IPS-20b (cell line): ENCODE measurements around the gene PDE8A.

ENCODE experiments used
- H3K27ac ChIP-seq: one replicate; pipeline ENCODE4 v1.5.1; 2013; ENCODE audit warnings: low read length
- H3K27me3 ChIP-seq: 2 replicates; pipeline ENCODE4 v1.6.1; 2013; ENCODE audit warnings: mild to moderate bottlenecking, low read length, inconsistent platforms; ENCODE audit not compliant: insufficient read depth
- H3K36me3 ChIP-seq: 2 replicates; pipeline ENCODE4 v1.6.1; 2013; ENCODE audit warnings: low read depth, mild to moderate bottlenecking, inconsistent platforms, low read length, moderate library complexity; ENCODE audit not compliant: insufficient read depth
- H3K4me1 ChIP-seq: 2 replicates; pipeline ENCODE4 v1.6.1; 2013; ENCODE audit warnings: mild to moderate bottlenecking, control low read depth, inconsistent platforms, low read length, moderate library complexity; ENCODE audit not compliant: insufficient read depth
- H3K4me3 ChIP-seq: 2 replicates; pipeline ENCODE4 v1.5.1; 2013; ENCODE audit warnings: mild to moderate bottlenecking, low read length, inconsistent platforms
- H3K9ac ChIP-seq: 2 replicates; pipeline ENCODE4 v1.6.1; 2013; ENCODE audit warnings: low read depth, mild to moderate bottlenecking, inconsistent platforms, low read length, moderate library complexity
- H3K9me3 ChIP-seq: 2 replicates; pipeline ENCODE4 v1.6.1; 2013; ENCODE audit warnings: mild to moderate bottlenecking, low read depth, low read length, inconsistent platforms; ENCODE audit not compliant: insufficient read depth

Gene PDE8A

GRCh38 chr15:84949845-84950569 lies 31.6 kb upstream of the PDE8A start:
- no peak overlapping the region for H3K9ac ChIP-seq
- no peaks in the 10 kb centered on the region for H3K36me3 ChIP-seq
- H3K4me3 ChIP-seq: no peak overlapping the region
- no peaks in the 10 kb centered on the region for H3K4me1 ChIP-seq
- H3K27me3 ChIP-seq: no peaks in the 10 kb centered on the region
- no peaks in the 10 kb centered on the region for H3K9me3 ChIP-seq
- no peak overlapping the region for H3K27ac ChIP-seq

- no peak overlapping the region for H3K4me3 ChIP-seq
- no peak overlapping the region for H3K9ac ChIP-seq
- H3K4me1 ChIP-seq: peaks cover 2% of the 10 kb centered on the region; the same call in 1 of the 2 replicates
- no peaks in the 10 kb centered on the region for H3K27me3 ChIP-seq
- H3K27ac ChIP-seq: no peak overlapping the region
- H3K36me3 ChIP-seq: no peaks in the 10 kb centered on the region
- no peaks in the 10 kb centered on the region for H3K9me3 ChIP-seq
Observed at GRCh38 chr15:84950570-84951111, 31.0 kb upstream of the PDE8A start.

DNA sequence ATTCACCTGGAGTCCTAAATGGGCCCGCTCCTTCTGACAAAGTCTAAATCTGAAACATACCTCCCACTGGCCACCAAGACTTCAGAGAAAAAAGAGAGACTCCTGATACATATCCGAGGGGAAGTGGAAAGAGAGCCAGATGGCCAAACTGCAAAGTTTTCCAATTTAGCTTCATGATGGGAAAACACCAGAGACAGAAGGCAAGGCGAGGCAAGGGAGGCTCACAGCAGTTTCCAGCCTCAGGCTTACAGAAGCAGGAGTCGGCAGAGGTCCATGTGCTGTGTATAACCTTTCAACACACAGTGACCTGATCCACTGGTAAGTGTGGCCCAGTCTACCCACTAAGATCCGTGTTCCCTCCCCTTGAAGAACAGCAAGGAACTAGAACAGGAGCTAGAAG lies 29.9 kb upstream of the PDE8A start:
- Histone ChIP-seq H3K9ac (no peak overlapping the region), H3K4me1 (peaks cover 6% of the 10 kb centered on the region; the same call in 1 of the 2 replicates), H3K27me3 (no peaks in the 10 kb centered on the region), H3K4me3 (no peak overlapping the region), H3K27ac (no peak overlapping the region), H3K9me3 (no peaks in the 10 kb centered on the region), H3K36me3 (no peaks in the 10 kb centered on the region)

- Histone ChIP-seq H3K9ac (no peak overlapping the region), H3K36me3 (no peaks in the 10 kb centered on the region), H3K27ac (no peak overlapping the region), H3K9me3 (no peaks in the 10 kb centered on the region), H3K4me3 (no peak overlapping the region), H3K4me1 (peaks cover 6% of the 10 kb centered on the region; the same call in 1 of the 2 replicates), H3K27me3 (no peaks in the 10 kb centered on the region)
Observed at GRCh38 chr15:84953136-84953535, 28.5 kb upstream of the PDE8A start.

- H3K27me3 ChIP-seq: no peaks in the 10 kb centered on the region
- no peak overlapping the region for H3K4me3 ChIP-seq
- H3K9ac ChIP-seq: no peak overlapping the region
- peaks cover 6% of the 10 kb centered on the region; the same call in 1 of the 2 replicates for H3K4me1 ChIP-seq
- H3K36me3 ChIP-seq: no peaks in the 10 kb centered on the region
- H3K27ac ChIP-seq: no peak overlapping the region
- no peaks in the 10 kb centered on the region for H3K9me3 ChIP-seq
Observed at GRCh38 chr15:84953726-84954125, 27.9 kb upstream of the PDE8A start.

- Histone ChIP-seq H3K9ac (no peak overlapping the region), H3K27me3 (no peaks in the 10 kb centered on the region)
Observed at GRCh38 chr15:84955089-84955848, 26.4 kb upstream of the PDE8A start.

GRCh38 chr15:84956199-84956598 lies 25.5 kb upstream of the PDE8A start:
- no peaks in the 10 kb centered on the region for H3K9me3 ChIP-seq
- no peaks in the 10 kb centered on the region for H3K27me3 ChIP-seq
- no peak overlapping the region for H3K9ac ChIP-seq
- no peak overlapping the region for H3K27ac ChIP-seq
- no peaks in the 10 kb centered on the region for H3K36me3 ChIP-seq
- no peak overlapping the region for H3K4me3 ChIP-seq
- peaks cover 10% of the 10 kb centered on the region; the same call in 1 of the 2 replicates for H3K4me1 ChIP-seq

More at GRCh38 chr15:84955089-84955848, 26.4 kb upstream of the PDE8A start:
- no peak overlapping the region for H3K4me3 ChIP-seq
- peaks cover 6% of the 10 kb centered on the region; the same call in 1 of the 2 replicates for H3K4me1 ChIP-seq
- H3K9me3 ChIP-seq: no peaks in the 10 kb centered on the region
- H3K27ac ChIP-seq: no peak overlapping the region
- H3K36me3 ChIP-seq: no peaks in the 10 kb centered on the region

GRCh38 chr15:84960391-84961113 lies 21.1 kb upstream of the PDE8A start:
- no peaks in the 10 kb centered on the region for H3K27me3 ChIP-seq
- no peaks in the 10 kb centered on the region for H3K9me3 ChIP-seq
- H3K4me1 ChIP-seq: peaks cover 9% of the 10 kb centered on the region; the same call in 1 of the 2 replicates
- H3K36me3 ChIP-seq: no peaks in the 10 kb centered on the region
- H3K4me3 ChIP-seq: no peak overlapping the region
- peak overlapping the region; percentile 30; the same call in 1 of the 2 replicates for H3K9ac ChIP-seq
- H3K27ac ChIP-seq: no peak overlapping the region

- Histone ChIP-seq H3K27ac (no peak overlapping the region), H3K4me1 (peaks cover 5% of the 10 kb centered on the region; the same call in 1 of the 2 replicates), H3K9ac (peak overlapping the region; percentile 17; the same call in 1 of the 2 replicates), H3K27me3 (no peaks in the 10 kb centered on the region), H3K9me3 (peaks cover under 1% of the 10 kb centered on the region; the same call in 1 of the 2 replicates), H3K36me3 (no peaks in the 10 kb centered on the region), H3K4me3 (no peak overlapping the region)
Observed at GRCh38 chr15:84961114-84961452, 20.6 kb upstream of the PDE8A start.

DNA sequence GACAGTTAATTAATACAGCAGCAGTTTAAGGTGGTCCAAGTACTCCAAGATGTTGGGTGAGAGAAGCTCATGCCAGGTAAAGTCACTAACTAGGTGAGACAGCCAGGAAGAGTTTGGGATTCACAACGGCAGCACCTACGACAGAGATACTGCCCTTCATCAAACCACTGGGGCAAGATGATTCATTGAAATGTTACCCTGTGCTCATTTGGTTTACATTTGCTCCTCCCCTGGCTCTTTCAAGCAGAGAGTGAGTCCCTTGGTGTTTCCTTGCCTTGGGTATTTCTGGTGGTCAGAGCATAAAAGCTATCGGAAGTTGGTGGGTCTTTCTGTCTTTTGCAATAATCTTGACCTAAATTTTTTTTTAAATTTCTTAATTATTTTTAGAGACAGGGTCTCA lies 19.9 kb upstream of the PDE8A start:
- no peaks in the 10 kb centered on the region for H3K27me3 ChIP-seq
- H3K27ac ChIP-seq: no peak overlapping the region
- H3K36me3 ChIP-seq: no peaks in the 10 kb centered on the region
- no peak overlapping the region for H3K4me3 ChIP-seq
- peaks cover 6% of the 10 kb centered on the region for H3K9me3 ChIP-seq
- peaks cover 5% of the 10 kb centered on the region; the same call in 1 of the 2 replicates for H3K4me1 ChIP-seq
- no peak overlapping the region for H3K9ac ChIP-seq

- Histone ChIP-seq H3K27me3 (no peaks in the 10 kb centered on the region), H3K4me1 (peaks cover 9% of the 10 kb centered on the region; the same call in 1 of the 2 replicates), H3K4me3 (no peak overlapping the region), H3K36me3 (no peaks in the 10 kb centered on the region), H3K9ac (no peak overlapping the region), H3K27ac (no peak overlapping the region), H3K9me3 (peaks cover 6% of the 10 kb centered on the region)
Observed at GRCh38 chr15:84962955-84963354, 18.7 kb upstream of the PDE8A start.
